Stomach (tissue), 4 donors: ENCODE measurements around the gene WNT4.

Source experiments
- EP300 ChIP-seq: sonication (generic); formaldehyde crosslinking; IDR thresholded peaks from one replicate; pipeline ENCODE4 v1.6.1; 2017; ENCODE audit warnings: antibody characterized with exemption
- POLR2A ChIP-seq, 4 donors: fragments of 450-650 bp; IDR thresholded peaks; one replicate each; pipeline ENCODE4 v1.6.1; 2016; ENCODE audit warnings: antibody characterized with exemption in 4 of 4, control low read depth in 2 of 4, mild to moderate bottlenecking in 1 of 4, moderate library complexity in 1 of 4
- POLR2AphosphoS5 ChIP-seq, 3 donors: sonication (generic); formaldehyde crosslinking; IDR thresholded peaks; one replicate each; pipeline ENCODE4 v1.6.1; 2016; ENCODE audit warnings: antibody characterized with exemption in 3 of 3
- TF ChIP-seq, protein P1 (sequence below), 7 experiments: fragments of 450-650 bp in 4 of 7; fragments of 200-600 bp in 3 of 7; sonication (generic) in 3 of 7; IDR thresholded peaks; one replicate each; pipeline ENCODE4 v1.5.1; 2016 to 2019; ENCODE audit warnings: antibody characterized with exemption in 7 of 7, control low read depth in 2 of 7, mild to moderate bottlenecking in 1 of 7

GRCh38 chr1:22150923-22151322 is 8.0 kb upstream of the WNT4 start:
- TF ChIP-seq, protein P1, sequence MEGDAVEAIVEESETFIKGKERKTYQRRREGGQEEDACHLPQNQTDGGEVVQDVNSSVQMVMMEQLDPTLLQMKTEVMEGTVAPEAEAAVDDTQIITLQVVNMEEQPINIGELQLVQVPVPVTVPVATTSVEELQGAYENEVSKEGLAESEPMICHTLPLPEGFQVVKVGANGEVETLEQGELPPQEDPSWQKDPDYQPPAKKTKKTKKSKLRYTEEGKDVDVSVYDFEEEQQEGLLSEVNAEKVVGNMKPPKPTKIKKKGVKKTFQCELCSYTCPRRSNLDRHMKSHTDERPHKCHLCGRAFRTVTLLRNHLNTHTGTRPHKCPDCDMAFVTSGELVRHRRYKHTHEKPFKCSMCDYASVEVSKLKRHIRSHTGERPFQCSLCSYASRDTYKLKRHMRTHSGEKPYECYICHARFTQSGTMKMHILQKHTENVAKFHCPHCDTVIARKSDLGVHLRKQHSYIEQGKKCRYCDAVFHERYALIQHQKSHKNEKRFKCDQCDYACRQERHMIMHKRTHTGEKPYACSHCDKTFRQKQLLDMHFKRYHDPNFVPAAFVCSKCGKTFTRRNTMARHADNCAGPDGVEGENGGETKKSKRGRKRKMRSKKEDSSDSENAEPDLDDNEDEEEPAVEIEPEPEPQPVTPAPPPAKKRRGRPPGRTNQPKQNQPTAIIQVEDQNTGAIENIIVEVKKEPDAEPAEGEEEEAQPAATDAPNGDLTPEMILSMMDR (IDR thresholded peaks at IDR 0.05), result no peak
- TF ChIP-seq POLR2AphosphoS5 (IDR thresholded peaks at IDR 0.05) (no peak), POLR2A (IDR thresholded peaks at IDR 0.05) (no peak), EP300 (no peak)
